ENCODE data around the gene NPY.

NPY gene

GRCh38 chr7:24283897-24284698 lies at the start of gene NPY:
NPY (plus strand) TSS chr7:24284190; CDS start chr7:24285241, 1,051 bp downstream.
- H3K9ac ChIP-seq (ENCODE audit: low read length) = no peak within 1 kb of the TSS
- no peak within 1 kb of the TSS for H3K27ac ChIP-seq (ENCODE audit: low read depth, low read length, poor library complexity, severe bottlenecking)
- H4K20me1 ChIP-seq (ENCODE audit: insufficient read depth, low read length) = no peaks in the 10 kb centered on the region
- peaks cover 4% of the 10 kb centered on the region; the same call in 1 of the 2 replicates for H3K27me3 ChIP-seq (ENCODE audit: insufficient read depth, low read length)
- TF ChIP-seq EZH2 (IDR thresholded peaks at IDR 0.05; ENCODE audit: borderline replicate concordance, low read length) = no peak
- TF ChIP-seq, protein P1, sequence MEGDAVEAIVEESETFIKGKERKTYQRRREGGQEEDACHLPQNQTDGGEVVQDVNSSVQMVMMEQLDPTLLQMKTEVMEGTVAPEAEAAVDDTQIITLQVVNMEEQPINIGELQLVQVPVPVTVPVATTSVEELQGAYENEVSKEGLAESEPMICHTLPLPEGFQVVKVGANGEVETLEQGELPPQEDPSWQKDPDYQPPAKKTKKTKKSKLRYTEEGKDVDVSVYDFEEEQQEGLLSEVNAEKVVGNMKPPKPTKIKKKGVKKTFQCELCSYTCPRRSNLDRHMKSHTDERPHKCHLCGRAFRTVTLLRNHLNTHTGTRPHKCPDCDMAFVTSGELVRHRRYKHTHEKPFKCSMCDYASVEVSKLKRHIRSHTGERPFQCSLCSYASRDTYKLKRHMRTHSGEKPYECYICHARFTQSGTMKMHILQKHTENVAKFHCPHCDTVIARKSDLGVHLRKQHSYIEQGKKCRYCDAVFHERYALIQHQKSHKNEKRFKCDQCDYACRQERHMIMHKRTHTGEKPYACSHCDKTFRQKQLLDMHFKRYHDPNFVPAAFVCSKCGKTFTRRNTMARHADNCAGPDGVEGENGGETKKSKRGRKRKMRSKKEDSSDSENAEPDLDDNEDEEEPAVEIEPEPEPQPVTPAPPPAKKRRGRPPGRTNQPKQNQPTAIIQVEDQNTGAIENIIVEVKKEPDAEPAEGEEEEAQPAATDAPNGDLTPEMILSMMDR (IDR thresholded peaks at IDR 0.05; ENCODE audit: low read length) = no peak
- H3K4me2 ChIP-seq (ENCODE audit: low read length) = peak within 1 kb of the TSS; percentile 38; the same call in 1 of the 2 replicates
- H3K9me3 ChIP-seq (ENCODE audit: low read length) = no peaks in the 10 kb centered on the region
- H3K79me2 ChIP-seq (ENCODE audit: insufficient read depth, low read length) = no peaks in the 10 kb centered on the region
- H3K36me3 ChIP-seq (ENCODE audit: insufficient read depth, low read length) = no peaks in the 10 kb centered on the region
- H3K4me1 ChIP-seq (ENCODE audit: insufficient read depth, low read length, severe bottlenecking) = no peaks in the 10 kb centered on the region
- H3F3A ChIP-seq (ENCODE audit: insufficient read depth, low read length) = no peaks in the 10 kb centered on the region
- no peak within 1 kb of the TSS for H2AFZ ChIP-seq (ENCODE audit: low read length)
- H3K4me3 ChIP-seq (ENCODE audit: low read depth, low read length, poor library complexity, severe bottlenecking) = peak within 1 kb of the TSS; percentile 16
- H3K9me2 ChIP-seq (ENCODE audit: low read depth, low read length) = no peaks in the 10 kb centered on the region

GRCh38 chr7:24239260-24239659 lies 44.7 kb upstream of the NPY start:
- no peaks in the 10 kb centered on the region for H3F3A ChIP-seq (ENCODE audit: insufficient read depth, low read length)
- no peaks in the 10 kb centered on the region for H3K27me3 ChIP-seq (ENCODE audit: insufficient read depth, low read length)
- H3K4me1 ChIP-seq (ENCODE audit: insufficient read depth, low read length, severe bottlenecking) = no peaks in the 10 kb centered on the region
- H3K9ac ChIP-seq (ENCODE audit: low read length) = no peak overlapping the region
- no peaks in the 10 kb centered on the region for H3K79me2 ChIP-seq (ENCODE audit: insufficient read depth, low read length)
- H3K4me2 ChIP-seq (ENCODE audit: low read length) = no peak overlapping the region
- H3K9me2 ChIP-seq (ENCODE audit: low read depth, low read length) = no peaks in the 10 kb centered on the region
- no peak for TF ChIP-seq EZH2 (IDR thresholded peaks at IDR 0.05; ENCODE audit: borderline replicate concordance, low read length)
- TF ChIP-seq, protein P1 (IDR thresholded peaks at IDR 0.05; ENCODE audit: low read length) = no peak
- no peak overlapping the region for H3K4me3 ChIP-seq (ENCODE audit: low read depth, low read length, poor library complexity, severe bottlenecking)
- no peak overlapping the region for H2AFZ ChIP-seq (ENCODE audit: low read length)
- no peak overlapping the region for H3K27ac ChIP-seq (ENCODE audit: low read depth, low read length, poor library complexity, severe bottlenecking)
- H3K9me3 ChIP-seq (ENCODE audit: low read length) = no peaks in the 10 kb centered on the region
- H3K36me3 ChIP-seq (ENCODE audit: insufficient read depth, low read length) = no peaks in the 10 kb centered on the region
- H4K20me1 ChIP-seq (ENCODE audit: insufficient read depth, low read length) = no peaks in the 10 kb centered on the region

GRCh38 chr7:24241206-24241605 lies 42.8 kb upstream of the NPY start:
- no peak overlapping the region for H3K27ac ChIP-seq (ENCODE audit: low read depth, low read length, poor library complexity, severe bottlenecking)
- H3K36me3 ChIP-seq (ENCODE audit: insufficient read depth, low read length) = no peaks in the 10 kb centered on the region
- H2AFZ ChIP-seq (ENCODE audit: low read length) = no peak overlapping the region
- no peaks in the 10 kb centered on the region for H3F3A ChIP-seq (ENCODE audit: insufficient read depth, low read length)
- H3K9ac ChIP-seq (ENCODE audit: low read length) = no peak overlapping the region
- no peak overlapping the region for H3K4me3 ChIP-seq (ENCODE audit: low read depth, low read length, poor library complexity, severe bottlenecking)
- H3K4me2 ChIP-seq (ENCODE audit: low read length) = no peak overlapping the region
- H3K4me1 ChIP-seq (ENCODE audit: insufficient read depth, low read length, severe bottlenecking) = no peaks in the 10 kb centered on the region
- no peaks in the 10 kb centered on the region for H3K27me3 ChIP-seq (ENCODE audit: insufficient read depth, low read length)
- no peaks in the 10 kb centered on the region for H3K9me3 ChIP-seq (ENCODE audit: low read length)
- no peaks in the 10 kb centered on the region for H3K9me2 ChIP-seq (ENCODE audit: low read depth, low read length)
- H4K20me1 ChIP-seq (ENCODE audit: insufficient read depth, low read length) = no peaks in the 10 kb centered on the region
- TF ChIP-seq EZH2 (IDR thresholded peaks at IDR 0.05; ENCODE audit: borderline replicate concordance, low read length) = no peak
- TF ChIP-seq, protein P1 (IDR thresholded peaks at IDR 0.05; ENCODE audit: low read length) = no peak
- H3K79me2 ChIP-seq (ENCODE audit: insufficient read depth, low read length) = no peaks in the 10 kb centered on the region
